Breast epithelium (tissue), 4 donors: ENCODE results near the gene IFT81. TPM values are rescaled to one million over a fixed set of nuclear protein-coding genes. Genes with fewer than 3 reads are reported as not detected.

ENCODE experiments used
- DNase-seq, 2 donors: peaks; one replicate each; pipeline ENCODE4 v3.0.0-alpha.2; 2019; ENCODE audit warnings: low spot score in 2 of 2
- H3K27ac ChIP-seq, 2 donors: fragments of 200-600 bp; sonication (generic) in 1 of 2; one replicate each; pipeline ENCODE4 v1.5.1; 2016 to 2019; ENCODE audit warnings: mild to moderate bottlenecking in 1 of 2
- H3K27me3 ChIP-seq, 2 donors: fragments of 200-600 bp; sonication (generic) in 1 of 2; one replicate each; pipeline versions ENCODE4 v1.5.1 to v1.6.0; 2017 to 2019; ENCODE audit warnings: control low read depth in 1 of 2, mild to moderate bottlenecking in 1 of 2
- H3K36me3 ChIP-seq: fragments of 200-600 bp; one replicate; pipeline ENCODE4 v1.5.1; 2019
- H3K4me1 ChIP-seq, 2 donors: fragments of 200-600 bp; sonication (generic); one replicate each; pipeline ENCODE4 v1.5.1; 2016 to 2019; ENCODE audit warnings: control low read depth in 1 of 2
- H3K4me3 ChIP-seq, 3 donors: fragments of 200-600 bp; sonication (generic); 1 replicate in 2 of 3; 2 replicates in 1 of 3; pipeline ENCODE4 v1.5.1; 2016 to 2019; ENCODE audit warnings: mild to moderate bottlenecking in 3 of 3, moderate library complexity in 2 of 3
- H3K9me3 ChIP-seq, 2 donors: fragments of 200-600 bp; sonication (generic) in 1 of 2; one replicate each; pipeline ENCODE4 v1.5.1; 2016 to 2019; ENCODE audit warnings: control low read depth in 1 of 2
- CTCF ChIP-seq, 3 donors: fragments of 450-650 bp; IDR thresholded peaks; one replicate each; pipeline ENCODE4 v1.5.1; 2016 to 2017; ENCODE audit warnings: antibody characterized with exemption in 3 of 3, mild to moderate bottlenecking in 3 of 3, moderate library complexity in 3 of 3
- POLR2A ChIP-seq: fragments of 450-650 bp; IDR thresholded peaks from one replicate; pipeline ENCODE4 v1.6.1; 2016; ENCODE audit warnings: antibody characterized with exemption, mild to moderate bottlenecking, moderate library complexity
- POLR2AphosphoS5 ChIP-seq, 3 donors: sonication (generic); formaldehyde crosslinking; IDR thresholded peaks; one replicate each; pipeline ENCODE4 v1.6.1; 2017; ENCODE audit warnings: antibody characterized with exemption in 3 of 3
- intact Hi-C: fragments of 100-400 bp; cut with DNase I; formaldehyde crosslinking; loops from one replicate; pipeline ENCODE4 v1.15.1; 2023; ENCODE audit warnings: low total_unique reads
- total RNA-seq, 3 donors: library from RNA; depleted of rRNA; stranded (reverse); fragments of >200 nt; gene quantifications; one replicate each; pipeline ENCODE4 v1.1.0, GENCODE V29; 2016

IFT81 gene
- total RNA-seq, 3 donors from 2014 or later, result 9.4 to 27.1 (median 19.0) TPM

GRCh38 chr12:110256780-110257431 is 132.7 kb downstream of the IFT81 start:
- DNase-seq, result no peak
- H3K27me3 ChIP-seq, result no peaks in the 10 kb centered on the region

GRCh38 chr12:110258466-110258865 is 134.3 kb downstream of the IFT81 start:
- Histone ChIP-seq H3K27ac (no peak overlapping the region), H3K27me3 (no peaks in the 10 kb centered on the region), H3K9me3 (no peaks in the 10 kb centered on the region), H3K36me3 (no peaks in the 10 kb centered on the region), H3K4me3 (no peak overlapping the region), H3K4me1 (no peaks in the 10 kb centered on the region)
- intact Hi-C loops, result no loop called here
- TF ChIP-seq CTCF (IDR thresholded peaks at IDR 0.05), result no peak
- TF ChIP-seq POLR2A, result no peak
- no peak for TF ChIP-seq POLR2AphosphoS5 (IDR thresholded peaks at IDR 0.05)
- no peak for DNase-seq

More at GRCh38 chr12:110256780-110257431, 132.7 kb downstream of the IFT81 start:
- no peak overlapping the region for H3K4me3 ChIP-seq
- peak overlapping the region in 1 of 2 donors; percentile 1 for H3K27ac ChIP-seq
- TF ChIP-seq CTCF (IDR thresholded peaks at IDR 0.05), result no peak
- TF ChIP-seq POLR2A, result no peak
- no peak for TF ChIP-seq POLR2AphosphoS5 (IDR thresholded peaks at IDR 0.05)
- no peaks in the 10 kb centered on the region for H3K9me3 ChIP-seq
- intact Hi-C loops, result no loop called here
- H3K36me3 ChIP-seq, result no peaks in the 10 kb centered on the region
- no peaks in the 10 kb centered on the region for H3K4me1 ChIP-seq

GRCh38 chr12:110262442-110263388 is 138.6 kb downstream of the IFT81 start:
- DNase-seq, result no peak
- H3K27ac ChIP-seq, result no peak overlapping the region
- no peaks in the 10 kb centered on the region for H3K36me3 ChIP-seq
- intact Hi-C loops, result no loop called here
- no peak for TF ChIP-seq POLR2A
- no peak for TF ChIP-seq POLR2AphosphoS5 (IDR thresholded peaks at IDR 0.05)
- no peak for TF ChIP-seq CTCF (IDR thresholded peaks at IDR 0.05)
- H3K4me3 ChIP-seq, result no peak overlapping the region
- no peaks in the 10 kb centered on the region for H3K9me3 ChIP-seq
- H3K4me1 ChIP-seq, result no peaks in the 10 kb centered on the region
- H3K27me3 ChIP-seq, result no peaks in the 10 kb centered on the region

- intact Hi-C loops, result no loop called here
- no peaks in the 10 kb centered on the region for H3K36me3 ChIP-seq
- peak overlapping the region in 1 of 2 donors; percentile 43 for H3K27ac ChIP-seq
- peaks cover 0 to 12% of the 10 kb centered on the region in 2 donors for H3K4me1 ChIP-seq
- no peaks in the 10 kb centered on the region for H3K27me3 ChIP-seq
- TF ChIP-seq POLR2A, result no peak
- TF ChIP-seq CTCF (IDR thresholded peaks at IDR 0.05), result no peak
- no peak for TF ChIP-seq POLR2AphosphoS5 (IDR thresholded peaks at IDR 0.05)
- peak overlapping the region in 1 of 3 donors; percentile 43 for H3K4me3 ChIP-seq
- no peak for DNase-seq
- no peaks in the 10 kb centered on the region for H3K9me3 ChIP-seq
Measured at GRCh38 chr12:110266381-110266960, 142.3 kb downstream of the IFT81 start.
